Measurements from ENCODE around the gene STX8.

STX8 gene

GRCh38 chr17:9233271-9233599 is 342.4 kb downstream of the STX8 start:
- H3K4me2 ChIP-seq (ENCODE audit: low read length), result no peak overlapping the region
- H3K36me3 ChIP-seq (ENCODE audit: insufficient read depth, low read length), result no peaks in the 10 kb centered on the region
- no peak overlapping the region for H3K9ac ChIP-seq (ENCODE audit: low read depth, low read length)
- no peaks in the 10 kb centered on the region for H3K4me1 ChIP-seq (ENCODE audit: control insufficient read depth, insufficient read depth, low read length)
- no peak overlapping the region for H3K4me3 ChIP-seq (ENCODE audit: low read length)
- H3K27me3 ChIP-seq (ENCODE audit: control insufficient read depth, insufficient read depth, low read length), result peaks cover 9% of the 10 kb centered on the region
- H3K9me3 ChIP-seq (replicated peaks; ENCODE audit: low read length), result no peaks in the 10 kb centered on the region

- Histone ChIP-seq H3K27me3 (ENCODE audit: control insufficient read depth, insufficient read depth, low read length) (peaks cover 9% of the 10 kb centered on the region), H3K4me2 (ENCODE audit: low read length) (no peak overlapping the region), H3K36me3 (ENCODE audit: insufficient read depth, low read length) (no peaks in the 10 kb centered on the region), H3K4me1 (ENCODE audit: control insufficient read depth, insufficient read depth, low read length) (no peaks in the 10 kb centered on the region), H3K4me3 (ENCODE audit: low read length) (no peak overlapping the region), H3K9ac (ENCODE audit: low read depth, low read length) (no peak overlapping the region), H3K9me3 (replicated peaks; ENCODE audit: low read length) (no peaks in the 10 kb centered on the region)
These were observed 342.9 kb downstream of the STX8 start for GRCh38 chr17:9232591-9233270.

GRCh38 chr17:9232155-9232475 is 343.5 kb downstream of the STX8 start:
- H3K27me3 ChIP-seq (ENCODE audit: control insufficient read depth, insufficient read depth, low read length), result peaks cover 9% of the 10 kb centered on the region
- H3K36me3 ChIP-seq (ENCODE audit: insufficient read depth, low read length), result no peaks in the 10 kb centered on the region
- H3K9me3 ChIP-seq (replicated peaks; ENCODE audit: low read length), result no peaks in the 10 kb centered on the region
- no peak overlapping the region for H3K9ac ChIP-seq (ENCODE audit: low read depth, low read length)
- no peak overlapping the region for H3K4me3 ChIP-seq (ENCODE audit: low read length)
- H3K4me2 ChIP-seq (ENCODE audit: low read length), result no peak overlapping the region
- no peaks in the 10 kb centered on the region for H3K4me1 ChIP-seq (ENCODE audit: control insufficient read depth, insufficient read depth, low read length)

GRCh38 chr17:9231449-9232154 is 344.0 kb downstream of the STX8 start:
- Histone ChIP-seq H3K9me3 (replicated peaks; ENCODE audit: low read length) (no peaks in the 10 kb centered on the region), H3K36me3 (ENCODE audit: insufficient read depth, low read length) (no peaks in the 10 kb centered on the region), H3K4me3 (ENCODE audit: low read length) (no peak overlapping the region), H3K4me2 (ENCODE audit: low read length) (no peak overlapping the region), H3K4me1 (ENCODE audit: control insufficient read depth, insufficient read depth, low read length) (no peaks in the 10 kb centered on the region), H3K27me3 (ENCODE audit: control insufficient read depth, insufficient read depth, low read length) (peaks cover 9% of the 10 kb centered on the region), H3K9ac (ENCODE audit: low read depth, low read length) (no peak overlapping the region)

DNA sequence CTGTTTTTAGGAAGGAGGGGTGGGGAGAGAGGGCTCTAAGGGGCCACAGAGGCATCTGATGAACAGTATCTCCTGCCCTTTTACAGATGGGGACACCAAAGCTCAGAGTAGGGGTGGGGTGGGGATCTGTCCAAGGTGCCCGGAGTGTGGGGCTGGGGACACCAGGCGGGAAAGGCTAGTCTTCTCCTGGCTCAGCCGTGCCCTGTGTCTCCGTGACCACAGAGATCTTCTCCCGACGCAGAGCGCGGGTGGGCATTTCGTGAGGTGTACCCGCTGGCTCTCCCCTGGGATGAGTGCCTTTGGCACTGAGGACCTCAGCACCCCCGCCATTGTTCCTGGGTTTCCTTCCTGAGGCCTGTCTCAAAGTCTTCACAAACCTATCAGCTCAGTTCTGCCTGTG is 344.8 kb downstream of the STX8 start:
- peaks cover 9% of the 10 kb centered on the region for H3K27me3 ChIP-seq (ENCODE audit: control insufficient read depth, insufficient read depth, low read length)
- H3K4me1 ChIP-seq (ENCODE audit: control insufficient read depth, insufficient read depth, low read length), result no peaks in the 10 kb centered on the region
- H3K36me3 ChIP-seq (ENCODE audit: insufficient read depth, low read length), result no peaks in the 10 kb centered on the region
- H3K9me3 ChIP-seq (replicated peaks; ENCODE audit: low read length), result no peaks in the 10 kb centered on the region
- no peak overlapping the region for H3K9ac ChIP-seq (ENCODE audit: low read depth, low read length)
- no peak overlapping the region for H3K4me3 ChIP-seq (ENCODE audit: low read length)
- H3K4me2 ChIP-seq (ENCODE audit: low read length), result no peak overlapping the region

DNA sequence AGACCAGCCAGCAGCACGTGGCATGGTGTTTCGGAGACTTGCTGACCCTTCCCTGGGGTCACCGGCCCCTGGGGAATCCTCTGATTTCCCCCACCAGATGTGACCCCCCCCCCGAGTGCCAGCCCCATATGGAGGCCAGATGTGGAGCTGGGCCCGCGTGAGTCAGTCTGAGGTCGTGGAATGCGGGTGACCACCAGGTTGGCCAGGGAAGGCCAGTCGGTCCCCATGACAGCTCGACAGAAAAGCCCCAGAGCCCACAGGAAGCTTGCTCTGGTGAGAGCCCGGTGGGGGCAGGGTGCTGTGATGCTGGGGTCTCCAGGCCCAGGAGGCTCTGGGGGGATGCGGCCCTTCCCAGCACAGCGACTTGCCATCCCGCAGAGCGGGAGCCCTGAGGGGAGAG is 345.3 kb downstream of the STX8 start:
- Histone ChIP-seq H3K4me3 (ENCODE audit: low read length) (no peak overlapping the region), H3K36me3 (ENCODE audit: insufficient read depth, low read length) (no peaks in the 10 kb centered on the region), H3K4me2 (ENCODE audit: low read length) (no peak overlapping the region), H3K27me3 (ENCODE audit: control insufficient read depth, insufficient read depth, low read length) (peaks cover 9% of the 10 kb centered on the region), H3K4me1 (ENCODE audit: control insufficient read depth, insufficient read depth, low read length) (no peaks in the 10 kb centered on the region), H3K9me3 (replicated peaks; ENCODE audit: low read length) (no peaks in the 10 kb centered on the region), H3K9ac (ENCODE audit: low read depth, low read length) (no peak overlapping the region)

- Histone ChIP-seq H3K27me3 (ENCODE audit: control insufficient read depth, insufficient read depth, low read length) (peaks cover 9% of the 10 kb centered on the region), H3K9me3 (replicated peaks; ENCODE audit: low read length) (no peaks in the 10 kb centered on the region), H3K4me1 (ENCODE audit: control insufficient read depth, insufficient read depth, low read length) (no peaks in the 10 kb centered on the region), H3K4me2 (ENCODE audit: low read length) (no peak overlapping the region), H3K9ac (ENCODE audit: low read depth, low read length) (no peak overlapping the region), H3K36me3 (ENCODE audit: insufficient read depth, low read length) (no peaks in the 10 kb centered on the region), H3K4me3 (ENCODE audit: low read length) (no peak overlapping the region)
These were observed 345.8 kb downstream of the STX8 start for GRCh38 chr17:9229826-9230201.

- H3K4me2 ChIP-seq (ENCODE audit: low read length), result no peak overlapping the region
- no peaks in the 10 kb centered on the region for H3K4me1 ChIP-seq (ENCODE audit: control insufficient read depth, insufficient read depth, low read length)
- H3K36me3 ChIP-seq (ENCODE audit: insufficient read depth, low read length), result no peaks in the 10 kb centered on the region
- H3K9me3 ChIP-seq (replicated peaks; ENCODE audit: low read length), result no peaks in the 10 kb centered on the region
- H3K9ac ChIP-seq (ENCODE audit: low read depth, low read length), result no peak overlapping the region
- H3K27me3 ChIP-seq (ENCODE audit: control insufficient read depth, insufficient read depth, low read length), result peaks cover 9% of the 10 kb centered on the region
- H3K4me3 ChIP-seq (ENCODE audit: low read length), result no peak overlapping the region
These were observed 346.3 kb downstream of the STX8 start for GRCh38 chr17:9229160-9229825.

DNA sequence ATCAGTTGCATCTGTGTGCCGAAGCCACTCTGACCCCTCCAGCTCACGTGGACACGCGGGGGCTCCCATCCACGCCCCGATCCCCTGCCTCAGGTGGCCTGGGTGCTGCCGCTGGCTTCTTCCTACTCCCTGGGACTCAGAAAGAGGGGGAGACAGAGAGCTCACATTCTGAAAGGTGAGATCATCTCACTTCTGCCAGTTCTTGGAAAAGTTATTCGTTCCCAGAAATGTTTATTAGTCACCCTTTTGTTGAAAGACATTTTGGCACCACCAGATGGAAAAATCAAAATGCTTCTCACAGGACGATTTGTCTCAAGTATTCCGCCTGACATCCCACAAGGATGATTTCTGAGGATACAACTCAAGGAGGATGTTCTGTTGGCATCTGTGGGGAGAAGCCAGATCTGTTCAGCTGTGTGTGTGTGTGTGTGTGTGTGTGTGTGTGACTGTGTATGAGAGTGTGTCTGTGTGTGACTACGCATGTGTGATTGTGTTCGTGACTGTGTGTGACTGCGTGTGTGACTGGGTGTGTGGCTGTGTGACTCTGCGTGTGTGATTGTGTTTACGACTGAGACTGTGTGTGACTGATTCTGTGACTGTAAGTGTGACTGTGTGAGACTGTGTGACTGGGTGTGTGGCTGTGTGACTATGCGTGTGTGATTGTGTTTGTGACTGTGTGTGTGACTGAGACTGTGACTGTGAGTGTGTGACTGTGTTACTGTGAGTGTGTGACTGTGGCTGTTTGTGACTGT is 347.0 kb downstream of the STX8 start:
- H3K4me3 ChIP-seq (ENCODE audit: low read length), result no peak overlapping the region
- H3K9me3 ChIP-seq (replicated peaks; ENCODE audit: low read length), result no peaks in the 10 kb centered on the region
- H3K4me1 ChIP-seq (ENCODE audit: control insufficient read depth, insufficient read depth, low read length), result no peaks in the 10 kb centered on the region
- H3K36me3 ChIP-seq (ENCODE audit: insufficient read depth, low read length), result no peaks in the 10 kb centered on the region
- peaks cover 7% of the 10 kb centered on the region for H3K27me3 ChIP-seq (ENCODE audit: control insufficient read depth, insufficient read depth, low read length)
- H3K9ac ChIP-seq (ENCODE audit: low read depth, low read length), result no peak overlapping the region
- H3K4me2 ChIP-seq (ENCODE audit: low read length), result no peak overlapping the region

GRCh38 chr17:9227819-9228407 is 347.7 kb downstream of the STX8 start:
- Histone ChIP-seq H3K4me3 (ENCODE audit: low read length) (no peak overlapping the region), H3K4me2 (ENCODE audit: low read length) (no peak overlapping the region), H3K4me1 (ENCODE audit: control insufficient read depth, insufficient read depth, low read length) (no peaks in the 10 kb centered on the region), H3K27me3 (ENCODE audit: control insufficient read depth, insufficient read depth, low read length) (peaks cover 2% of the 10 kb centered on the region), H3K9ac (ENCODE audit: low read depth, low read length) (no peak overlapping the region), H3K9me3 (replicated peaks; ENCODE audit: low read length) (no peaks in the 10 kb centered on the region), H3K36me3 (ENCODE audit: insufficient read depth, low read length) (no peaks in the 10 kb centered on the region)

- no peak overlapping the region for H3K4me2 ChIP-seq (ENCODE audit: low read length)
- H3K4me3 ChIP-seq (ENCODE audit: low read length), result no peak overlapping the region
- H3K9me3 ChIP-seq (replicated peaks; ENCODE audit: low read length), result no peaks in the 10 kb centered on the region
- no peaks in the 10 kb centered on the region for H3K4me1 ChIP-seq (ENCODE audit: control insufficient read depth, insufficient read depth, low read length)
- H3K27me3 ChIP-seq (ENCODE audit: control insufficient read depth, insufficient read depth, low read length), result no peaks in the 10 kb centered on the region
- H3K36me3 ChIP-seq (ENCODE audit: insufficient read depth, low read length), result no peaks in the 10 kb centered on the region
- no peak overlapping the region for H3K9ac ChIP-seq (ENCODE audit: low read depth, low read length)
These were observed 348.9 kb downstream of the STX8 start for GRCh38 chr17:9226794-9227135.

All from skeletal muscle satellite cell (primary cell).